K562 (cell line): Measurements from ENCODE around the gene EVA1B. TPM values are rescaled to one million over a fixed set of nuclear protein-coding genes. Genes with fewer than 3 reads are reported as not detected.

Experiments
- CBX2 ChIP-seq: fragments of 200-600 bp; sonication (generic); IDR thresholded peaks from one replicate; pipeline ENCODE4 v1.6.1; 2012; ENCODE audit warnings: mild to moderate bottlenecking, low read length, inconsistent platforms; ENCODE audit not compliant: insufficient read depth, poor library complexity, severe bottlenecking
- CEBPB ChIP-seq: fragments of 450-650 bp; IDR thresholded peaks from 2 replicates; pipeline ENCODE4 v1.6.1; 2016; ENCODE audit warnings: missing genetic modification characterization, missing compliant biosample characterization
- CHCHD3 ChIP-seq: fragments of 250-450 bp; sonication (Bioruptor Pico); IDR thresholded peaks from 2 replicates; pipeline ENCODE4 v2.1.2; 2022; ENCODE audit warnings: mild to moderate bottlenecking
- FOXP1 ChIP-seq: sonication (generic); formaldehyde crosslinking; IDR thresholded peaks from 2 replicates; pipeline ENCODE4 v1.8.0; 2022; ENCODE audit warnings: mild to moderate bottlenecking, missing genetic modification reagents
- HDAC3 ChIP-seq: fragments of 450-650 bp; IDR thresholded peaks from 2 replicates; pipeline ENCODE4 v1.6.1; 2018; ENCODE audit warnings: borderline replicate concordance, mild to moderate bottlenecking, moderate library complexity; ENCODE audit not compliant: partially characterized antibody
- HDAC6 ChIP-seq: IDR thresholded peaks from 2 replicates; pipeline ENCODE4 v1.6.1; 2012; ENCODE audit warnings: low read depth, mild to moderate bottlenecking, control low read depth, inconsistent platforms, low read length, moderate library complexity
- MEF2D ChIP-seq: conservative IDR thresholded peaks from 2 replicates; pipeline ENCODE4 v1.6.1; 2016; ENCODE audit warnings: low read depth, missing genetic modification characterization, missing compliant biosample characterization
- SIN3A ChIP-seq, 2 experiments: fragments of 150-350 bp in 1 of 2; IDR thresholded peaks; 2 replicates each; pipeline ENCODE4 v1.6.1; 2011 to 2016; ENCODE audit warnings: borderline replicate concordance in 2 of 2, low read depth in 2 of 2, low read length in 2 of 2, mild to moderate bottlenecking in 2 of 2, moderate library complexity in 2 of 2; ENCODE audit not compliant: control insufficient read depth in 1 of 2
- SIN3B ChIP-seq: fragments of 450-650 bp; IDR thresholded peaks from 2 replicates; pipeline ENCODE4 v1.6.1; 2017; ENCODE audit warnings: low read depth, mild to moderate bottlenecking, moderate library complexity
- SRF ChIP-seq, 2 experiments: fragments of 250-450, 450-650 bp in 1 of 2; sonication (Bioruptor Pico) in 1 of 2; sonication (generic) in 1 of 2; formaldehyde crosslinking; IDR thresholded peaks; 2 replicates each; pipeline versions ENCODE4 v1.5.0 to v1.5.1; 2020 to 2022; ENCODE audit warnings: mild to moderate bottlenecking in 1 of 2, missing genetic modification reagents in 1 of 2
- TEAD2 ChIP-seq: fragments of 450-650 bp; IDR thresholded peaks from 2 replicates; pipeline ENCODE4 v1.6.1; 2016; ENCODE audit warnings: missing genetic modification characterization, control low read depth, missing compliant biosample characterization
- ZNF282 ChIP-seq: sonication (generic); formaldehyde crosslinking; IDR thresholded peaks from 2 replicates; pipeline ENCODE4 v1.8.1; 2023; ENCODE audit warnings: missing genetic modification reagents
- ZNF384 ChIP-seq: IDR thresholded peaks from 2 replicates; pipeline ENCODE4 v1.6.1; 2012; ENCODE audit warnings: low read depth, low read length, improper control_type of control experiment
- ZZZ3 ChIP-seq: fragments of 450-650 bp; IDR thresholded peaks from 2 replicates; pipeline ENCODE4 v1.6.1; 2016; ENCODE audit warnings: antibody characterized with exemption, mild to moderate bottlenecking, moderate library complexity
- polyA plus RNA-seq, 8 experiments: library from polyadenylated mRNA; depleted of rRNA in 4 of 8; stranded (reverse) in 5 of 8; unstranded in 3 of 8; fragments of >200 nt; fragmentation: Nextera tagmentation in 2 of 8; fragmentation: Illumina TruSeq in 1 of 8; extraction: Ambion mirVana in 2 of 8; extraction: Trizol in 1 of 8; gene quantifications; 2 replicates each; pipeline versions ENCODE4 v1.2.1 to v1.2.3, GENCODE V29; 2011 to 2014; ENCODE audit warnings: inconsistent platforms in 1 of 8, missing spikeins in 1 of 8
- total RNA-seq, 7 experiments: library from RNA; depleted of rRNA in 6 of 7; stranded (reverse); fragments of >200 nt in 6 of 7; fragmentation: Illumina TruSeq in 2 of 7; extraction: Trizol in 2 of 7; gene quantifications; 2 replicates each; pipeline versions ENCODE4 v1.2.1 to v1.2.3, GENCODE V29; 2011 to 2021; ENCODE audit warnings: low replicate concordance in 1 of 7
- TF ChIP-seq, protein P1 (sequence below): fragments of 250-450 bp; sonication (Bioruptor Pico); IDR thresholded peaks from 2 replicates; pipeline ENCODE4 v1.4.0; 2020; ENCODE audit warnings: borderline replicate concordance
- TF ChIP-seq, protein P2 (sequence below): sonication (generic); formaldehyde crosslinking; IDR thresholded peaks from 2 replicates; pipeline ENCODE4 v1.8.1; 2022; ENCODE audit warnings: missing genetic modification reagents
- TF ChIP-seq, protein P3 (sequence below): fragments of 450-650 bp; formaldehyde crosslinking; IDR thresholded peaks from 2 replicates; pipeline ENCODE4 v1.4.0; 2020; ENCODE audit warnings: mild to moderate bottlenecking
- TF ChIP-seq, protein P4 (sequence below): fragments of 250-450 bp; sonication (Bioruptor Pico); IDR thresholded peaks from 2 replicates; pipeline ENCODE4 v1.5.1; 2021; ENCODE audit warnings: mild to moderate bottlenecking
- TF ChIP-seq, protein P5 (sequence below): fragments of 250-450 bp; sonication (Bioruptor Pico); IDR thresholded peaks from 2 replicates; pipeline ENCODE4 v1.4.0; 2020; ENCODE audit warnings: mild to moderate bottlenecking, moderate library complexity

EVA1B gene
- total and polyA plus RNA-seq, 9 of the 15 experiments (the other 6 are each of a cell fraction or from before 2014, with no cell fraction given), result 0.08 to 65.7 (median 2.4) TPM

- TF ChIP-seq ZNF384, result no peak
- no peak for TF ChIP-seq ZNF282
- TF ChIP-seq SIN3B, result no peak
- no peak for TF ChIP-seq MEF2D (tag)
- TF ChIP-seq TEAD2 (tag), result no peak
- TF ChIP-seq, protein P1, sequence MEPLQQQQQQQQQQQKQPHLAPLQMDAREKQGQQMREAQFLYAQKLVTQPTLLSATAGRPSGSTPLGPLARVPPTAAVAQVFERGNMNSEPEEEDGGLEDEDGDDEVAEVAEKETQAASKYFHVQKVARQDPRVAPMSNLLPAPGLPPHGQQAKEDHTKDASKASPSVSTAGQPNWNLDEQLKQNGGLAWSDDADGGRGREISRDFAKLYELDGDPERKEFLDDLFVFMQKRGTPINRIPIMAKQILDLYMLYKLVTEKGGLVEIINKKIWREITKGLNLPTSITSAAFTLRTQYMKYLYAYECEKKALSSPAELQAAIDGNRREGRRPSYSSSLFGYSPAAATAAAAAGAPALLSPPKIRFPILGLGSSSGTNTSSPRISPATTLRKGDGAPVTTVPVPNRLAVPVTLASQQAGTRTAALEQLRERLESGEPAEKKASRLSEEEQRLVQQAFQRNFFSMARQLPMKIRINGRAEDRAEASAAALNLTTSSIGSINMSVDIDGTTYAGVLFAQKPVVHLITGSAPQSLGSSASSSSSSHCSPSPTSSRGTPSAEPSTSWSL (CRISPR knock-in tag), result no peak
- no peak for TF ChIP-seq CBX2
- peak in 1 of 2 experiments; percentile 26; a peak in 1 of 4 replicates for TF ChIP-seq SRF (CRISPR knock-in tag; IDR thresholded peaks at IDR 0.05)
- TF ChIP-seq ZZZ3, result no peak
- TF ChIP-seq, protein P2, sequence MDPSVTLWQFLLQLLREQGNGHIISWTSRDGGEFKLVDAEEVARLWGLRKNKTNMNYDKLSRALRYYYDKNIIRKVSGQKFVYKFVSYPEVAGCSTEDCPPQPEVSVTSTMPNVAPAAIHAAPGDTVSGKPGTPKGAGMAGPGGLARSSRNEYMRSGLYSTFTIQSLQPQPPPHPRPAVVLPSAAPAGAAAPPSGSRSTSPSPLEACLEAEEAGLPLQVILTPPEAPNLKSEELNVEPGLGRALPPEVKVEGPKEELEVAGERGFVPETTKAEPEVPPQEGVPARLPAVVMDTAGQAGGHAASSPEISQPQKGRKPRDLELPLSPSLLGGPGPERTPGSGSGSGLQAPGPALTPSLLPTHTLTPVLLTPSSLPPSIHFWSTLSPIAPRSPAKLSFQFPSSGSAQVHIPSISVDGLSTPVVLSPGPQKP (CRISPR knock-in tag), result no peak
- TF ChIP-seq HDAC6, result no peak
- no peak for TF ChIP-seq FOXP1 (CRISPR knock-in tag)
- TF ChIP-seq CEBPB, result no peak
- TF ChIP-seq, protein P3, sequence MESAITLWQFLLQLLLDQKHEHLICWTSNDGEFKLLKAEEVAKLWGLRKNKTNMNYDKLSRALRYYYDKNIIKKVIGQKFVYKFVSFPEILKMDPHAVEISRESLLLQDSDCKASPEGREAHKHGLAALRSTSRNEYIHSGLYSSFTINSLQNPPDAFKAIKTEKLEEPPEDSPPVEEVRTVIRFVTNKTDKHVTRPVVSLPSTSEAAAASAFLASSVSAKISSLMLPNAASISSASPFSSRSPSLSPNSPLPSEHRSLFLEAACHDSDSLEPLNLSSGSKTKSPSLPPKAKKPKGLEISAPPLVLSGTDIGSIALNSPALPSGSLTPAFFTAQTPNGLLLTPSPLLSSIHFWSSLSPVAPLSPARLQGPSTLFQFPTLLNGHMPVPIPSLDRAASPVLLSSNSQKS, result no peak
- TF ChIP-seq, protein P4, sequence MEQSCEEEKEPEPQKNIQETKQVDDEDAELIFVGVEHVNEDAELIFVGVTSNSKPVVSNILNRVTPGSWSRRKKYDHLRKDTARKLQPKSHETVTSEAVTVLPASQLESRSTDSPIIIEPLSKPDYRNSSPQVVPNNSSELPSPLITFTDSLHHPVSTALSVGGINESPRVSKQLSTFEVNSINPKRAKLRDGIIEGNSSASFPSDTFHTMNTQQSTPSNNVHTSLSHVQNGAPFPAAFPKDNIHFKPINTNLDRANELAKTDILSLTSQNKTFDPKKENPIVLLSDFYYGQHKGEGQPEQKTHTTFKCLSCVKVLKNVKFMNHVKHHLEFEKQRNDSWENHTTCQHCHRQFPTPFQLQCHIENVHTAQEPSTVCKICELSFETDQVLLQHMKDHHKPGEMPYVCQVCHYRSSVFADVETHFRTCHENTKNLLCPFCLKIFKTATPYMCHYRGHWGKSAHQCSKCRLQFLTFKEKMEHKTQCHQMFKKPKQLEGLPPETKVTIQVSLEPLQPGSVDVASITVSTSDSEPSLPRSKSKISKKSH (CRISPR knock-in tag), result no peak
- TF ChIP-seq, protein P5, sequence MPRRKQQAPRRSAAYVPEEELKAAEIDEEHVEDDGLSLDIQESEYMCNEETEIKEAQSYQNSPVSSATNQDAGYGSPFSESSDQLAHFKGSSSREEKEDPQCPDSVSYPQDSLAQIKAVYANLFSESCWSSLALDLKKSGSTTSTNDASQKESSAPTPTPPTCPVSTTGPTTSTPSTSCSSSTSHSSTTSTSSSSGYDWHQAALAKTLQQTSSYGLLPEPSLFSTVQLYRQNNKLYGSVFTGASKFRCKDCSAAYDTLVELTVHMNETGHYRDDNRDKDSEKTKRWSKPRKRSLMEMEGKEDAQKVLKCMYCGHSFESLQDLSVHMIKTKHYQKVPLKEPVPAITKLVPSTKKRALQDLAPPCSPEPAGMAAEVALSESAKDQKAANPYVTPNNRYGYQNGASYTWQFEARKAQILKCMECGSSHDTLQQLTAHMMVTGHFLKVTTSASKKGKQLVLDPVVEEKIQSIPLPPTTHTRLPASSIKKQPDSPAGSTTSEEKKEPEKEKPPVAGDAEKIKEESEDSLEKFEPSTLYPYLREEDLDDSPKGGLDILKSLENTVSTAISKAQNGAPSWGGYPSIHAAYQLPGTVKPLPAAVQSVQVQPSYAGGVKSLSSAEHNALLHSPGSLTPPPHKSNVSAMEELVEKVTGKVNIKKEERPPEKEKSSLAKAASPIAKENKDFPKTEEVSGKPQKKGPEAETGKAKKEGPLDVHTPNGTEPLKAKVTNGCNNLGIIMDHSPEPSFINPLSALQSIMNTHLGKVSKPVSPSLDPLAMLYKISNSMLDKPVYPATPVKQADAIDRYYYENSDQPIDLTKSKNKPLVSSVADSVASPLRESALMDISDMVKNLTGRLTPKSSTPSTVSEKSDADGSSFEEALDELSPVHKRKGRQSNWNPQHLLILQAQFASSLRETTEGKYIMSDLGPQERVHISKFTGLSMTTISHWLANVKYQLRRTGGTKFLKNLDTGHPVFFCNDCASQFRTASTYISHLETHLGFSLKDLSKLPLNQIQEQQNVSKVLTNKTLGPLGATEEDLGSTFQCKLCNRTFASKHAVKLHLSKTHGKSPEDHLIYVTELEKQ (CRISPR knock-in tag), result no peak
- TF ChIP-seq HDAC3, result no peak
- TF ChIP-seq SIN3A (IDR thresholded peaks at IDR 0.05; ENCODE audit: borderline replicate concordance in 2 of 2, control insufficient read depth in 1 of 2, low read depth in 2 of 2, low read length in 2 of 2), result no peak; a peak in 1 of 4 replicates
- TF ChIP-seq CHCHD3 (CRISPR knock-in tag), result peak; percentile 60; the same call in 1 of the 2 replicates
Observed at GRCh38 chr1:36306902-36307456, 16.5 kb downstream of the EVA1B start (continued).
